Cardiac fibroblast (primary cell): Measurements from ENCODE around the gene RTL10.

ENCODE experiments used
- DNase-seq, 2 donors: peaks; one replicate each; pipeline versions ENCODE4 v3.0.0 to v3.0.0-alpha.2; 2010; ENCODE audit warnings: low read depth in 2 of 2
- H3K4me3 ChIP-seq, 2 donors: replicated peaks in 1 of 2; 1 replicate in 1 of 2; 2 replicates in 1 of 2; pipeline ENCODE4 v1.5.1; 2011; ENCODE audit warnings: low read depth in 2 of 2, low read length in 2 of 2, mild to moderate bottlenecking in 2 of 2, moderate library complexity in 1 of 2
- CTCF ChIP-seq: IDR thresholded peaks from one replicate; pipeline ENCODE4 v1.5.1; 2011; ENCODE audit warnings: low read depth, mild to moderate bottlenecking, low read length, inconsistent platforms

Gene RTL10

GRCh38 chr22:19879246-19879570, 24.5 kb upstream of the RTL10 start:
- DNase-seq: no peak
- no peak for TF ChIP-seq CTCF
- no peak overlapping the region for H3K4me3 ChIP-seq

GRCh38 chr22:19878461-19879245, 24.0 kb upstream of the RTL10 start:
- TF ChIP-seq CTCF: no peak
- DNase-seq: peak in 1 of 2 donors; percentile 68
- no peak overlapping the region for H3K4me3 ChIP-seq

GRCh38 chr22:19877626-19878339, 23.1 kb upstream of the RTL10 start:
- peak; percentile 35 to 77 for DNase-seq
- H3K4me3 ChIP-seq: no peak overlapping the region
- TF ChIP-seq CTCF: no peak

GRCh38 chr22:19876941-19877625, 22.4 kb upstream of the RTL10 start:
- TF ChIP-seq CTCF: no peak
- H3K4me3 ChIP-seq: no peak overlapping the region
- no peak for DNase-seq

GRCh38 chr22:19876314-19876940, 21.8 kb upstream of the RTL10 start:
- no peak for TF ChIP-seq CTCF
- no peak overlapping the region for H3K4me3 ChIP-seq
- DNase-seq: peak in 1 of 2 donors; percentile 41

- DNase-seq: peak; percentile 54 to 56
- H3K4me3 ChIP-seq: no peak overlapping the region
Measured at GRCh38 chr22:19875531-19876313, 21.0 kb upstream of the RTL10 start.

More at GRCh38 chr22:19875531-19876313, 21.0 kb upstream of the RTL10 start:
- TF ChIP-seq CTCF: no peak
